Esophagus muscularis mucosa (tissue), 4 donors: ENCODE data around the gene DISP3. TPM values are rescaled to one million over a fixed set of nuclear protein-coding genes. Genes with fewer than 3 reads are reported as not detected.

Experiments
- DNase-seq: peaks from one replicate; pipeline ENCODE4 v3.0.0-alpha.2; 2017; ENCODE audit errors: extremely low spot score
- H3K27ac ChIP-seq, 4 donors: fragments of 200-600 bp; sonication (generic); replicated peaks in 1 of 4; 1 replicate in 3 of 4; 2 replicates in 1 of 4; pipeline ENCODE4 v1.5.1; 2016 to 2019; ENCODE audit warnings: mild to moderate bottlenecking in 1 of 4
- H3K27me3 ChIP-seq, 4 donors: fragments of 200-600 bp; sonication (generic); one replicate each; pipeline versions ENCODE4 v1.5.1 to v1.6.0; 2016 to 2019
- H3K36me3 ChIP-seq, 4 donors: fragments of 200-600 bp; sonication (generic); one replicate each; pipeline ENCODE4 v1.5.1; 2016 to 2019
- H3K4me1 ChIP-seq, 4 donors: fragments of 200-600 bp; sonication (generic); one replicate each; pipeline ENCODE4 v1.5.1; 2016 to 2019
- H3K4me3 ChIP-seq, 4 donors: fragments of 200-600 bp; sonication (generic); 1 replicate in 2 of 4; 2 replicates in 2 of 4; pipeline ENCODE4 v1.5.1; 2016 to 2019; ENCODE audit warnings: mild to moderate bottlenecking in 4 of 4, moderate library complexity in 1 of 4
- H3K9me3 ChIP-seq, 4 donors: fragments of 200-600 bp; sonication (generic); 1 replicate in 3 of 4; 2 replicates in 1 of 4; pipeline ENCODE4 v1.5.1; 2016 to 2019
- CTCF ChIP-seq, 3 experiments: fragments of 200-600 bp in 2 of 3; fragments of 450-650 bp in 1 of 3; sonication (generic) in 2 of 3; IDR thresholded peaks; one replicate each; pipeline ENCODE4 v1.5.1; 2017 to 2019; ENCODE audit warnings: antibody characterized with exemption in 3 of 3, mild to moderate bottlenecking in 2 of 3, moderate library complexity in 1 of 3
- EP300 ChIP-seq: sonication (generic); formaldehyde crosslinking; IDR thresholded peaks from one replicate; pipeline ENCODE4 v1.6.1; 2017; ENCODE audit warnings: antibody characterized with exemption
- POLR2A ChIP-seq: fragments of 450-650 bp; IDR thresholded peaks from one replicate; pipeline ENCODE4 v1.6.1; 2017; ENCODE audit warnings: antibody characterized with exemption, moderate library complexity, mild to moderate bottlenecking, low read depth
- POLR2AphosphoS5 ChIP-seq, 2 donors: sonication (generic); formaldehyde crosslinking; IDR thresholded peaks; one replicate each; pipeline ENCODE4 v1.6.1; 2017; ENCODE audit warnings: antibody characterized with exemption in 2 of 2
- WGBS: methylation state at CpG from one replicate; pipeline ENCODE4 v1.1.5; 2018; 5-methylcytosine and 5-hydroxymethylcytosine counted together
- intact Hi-C: fragments of 100-400 bp; cut with DNase I; formaldehyde crosslinking; loops from one replicate; pipeline ENCODE4 v1.15.1; 2023
- total RNA-seq, 4 donors: library from RNA; depleted of rRNA; stranded (reverse); fragments of >200 nt; gene quantifications; one replicate each; pipeline versions ENCODE4 v1.1.0 to v1.2.1, GENCODE V29; 2016

The DISP3 gene
- total RNA-seq, 4 donors from 2014 or later, result not detected

GRCh38 chr1:11558871-11559590, 80.1 kb downstream of the DISP3 start:
- H3K27me3 ChIP-seq, result peaks cover 0 to 89% (median 7%) of the 10 kb centered on the region in 4 donors
- no peaks in the 10 kb centered on the region for H3K4me1 ChIP-seq
- H3K9me3 ChIP-seq, result no peaks in the 10 kb centered on the region
- H3K4me3 ChIP-seq, result no peak overlapping the region
- TF ChIP-seq EP300 (no peak), POLR2AphosphoS5 (IDR thresholded peaks at IDR 0.05) (no peak), POLR2A (no peak), CTCF (IDR thresholded peaks at IDR 0.05) (no peak)
- no peak for DNase-seq
- WGBS, result 72% methylated on average over 7 of the region's 7 CpGs
- no peaks in the 10 kb centered on the region for H3K36me3 ChIP-seq
- intact Hi-C loops, result no loop called here
- H3K27ac ChIP-seq, result no peak overlapping the region

- Histone ChIP-seq H3K9me3 (no peaks in the 10 kb centered on the region), H3K27ac (no peak overlapping the region), H3K4me1 (no peaks in the 10 kb centered on the region), H3K27me3 (peaks cover 0 to 89% (median 5%) of the 10 kb centered on the region in 4 donors), H3K36me3 (no peaks in the 10 kb centered on the region), H3K4me3 (no peak overlapping the region)
- no peak for DNase-seq
- intact Hi-C loops, result no loop called here
- 68% methylated on average over 6 of the region's 6 CpGs for WGBS
- no peak for TF ChIP-seq EP300
- TF ChIP-seq POLR2AphosphoS5 (IDR thresholded peaks at IDR 0.05), result no peak
- no peak for TF ChIP-seq CTCF (IDR thresholded peaks at IDR 0.05)
- TF ChIP-seq POLR2A, result no peak
These were observed 80.6 kb downstream of the DISP3 start for GRCh38 chr1:11559591-11559970.

- no peak for DNase-seq
- no peaks in the 10 kb centered on the region for H3K4me1 ChIP-seq
- no peak for TF ChIP-seq POLR2AphosphoS5 (IDR thresholded peaks at IDR 0.05)
- TF ChIP-seq EP300, result no peak
- no peak for TF ChIP-seq CTCF (IDR thresholded peaks at IDR 0.05)
- no peak for TF ChIP-seq POLR2A
- intact Hi-C loops, result no loop called here
- H3K9me3 ChIP-seq, result no peaks in the 10 kb centered on the region
- H3K4me3 ChIP-seq, result no peak overlapping the region
- H3K27ac ChIP-seq, result no peak overlapping the region
- H3K36me3 ChIP-seq, result no peaks in the 10 kb centered on the region
- peaks cover 0 to 87% (median 5%) of the 10 kb centered on the region in 4 donors for H3K27me3 ChIP-seq
- 85% methylated on average over 7 of the region's 8 CpGs for WGBS
These were observed 81.1 kb downstream of the DISP3 start for GRCh38 chr1:11560061-11560460.

GRCh38 chr1:11561740-11562139, 82.8 kb downstream of the DISP3 start:
- no peak for TF ChIP-seq CTCF (IDR thresholded peaks at IDR 0.05)
- TF ChIP-seq POLR2A, result no peak
- no peak for TF ChIP-seq POLR2AphosphoS5 (IDR thresholded peaks at IDR 0.05)
- TF ChIP-seq EP300, result no peak
- peaks cover 0 to 87% (median 5%) of the 10 kb centered on the region in 4 donors for H3K27me3 ChIP-seq
- H3K4me1 ChIP-seq, result no peaks in the 10 kb centered on the region
- no peak overlapping the region for H3K27ac ChIP-seq
- no peaks in the 10 kb centered on the region for H3K9me3 ChIP-seq
- no peaks in the 10 kb centered on the region for H3K36me3 ChIP-seq
- no peak overlapping the region for H3K4me3 ChIP-seq
- intact Hi-C loops, result no loop called here
- no peak for DNase-seq

- DNase-seq, result no peak
- Histone ChIP-seq H3K4me1 (no peaks in the 10 kb centered on the region), H3K9me3 (no peaks in the 10 kb centered on the region), H3K27ac (no peak overlapping the region), H3K4me3 (no peak overlapping the region), H3K36me3 (no peaks in the 10 kb centered on the region), H3K27me3 (peaks cover 0 to 90% (median 5%) of the 10 kb centered on the region in 4 donors)
- intact Hi-C loops, result no loop called here
- WGBS, result 88% methylated on average over 6 of the region's 6 CpGs
- TF ChIP-seq POLR2AphosphoS5 (IDR thresholded peaks at IDR 0.05), result no peak
- no peak for TF ChIP-seq EP300
- TF ChIP-seq CTCF (IDR thresholded peaks at IDR 0.05), result no peak
- no peak for TF ChIP-seq POLR2A
These were observed 83.7 kb downstream of the DISP3 start for GRCh38 chr1:11562664-11563063.
